Psoas muscle (tissue), 8 donors: ENCODE measurements around the gene CGAS. TPM values are rescaled to one million over a fixed set of nuclear protein-coding genes. Genes with fewer than 3 reads are reported as not detected.

Source experiments
- ATAC-seq, 4 donors: fragments of 200-7000 bp; cut with Tn5 transposase; one replicate each; pipeline ENCODE4 v1.9.1; 2020; ENCODE audit warnings: moderate library complexity in 3 of 4, mild to moderate bottlenecking in 2 of 4
- DNase-seq, 2 donors: peaks; one replicate each; pipeline ENCODE4 v3.0.0-alpha.2; 2020
- H3K27ac ChIP-seq: fragments of 200-600 bp; one replicate; pipeline ENCODE4 v1.8.0; 2022
- H3K27me3 ChIP-seq, 3 donors: fragments of 200-600 bp in 1 of 3; one replicate each; pipeline versions ENCODE4 v1.6.1 to v1.8.0; 2013 to 2022; ENCODE audit warnings: low read length in 2 of 3, mild to moderate bottlenecking in 2 of 3, moderate library complexity in 1 of 3; ENCODE audit not compliant: insufficient read depth in 3 of 3
- H3K36me3 ChIP-seq, 2 donors: fragments of 200-600 bp in 1 of 2; one replicate each; pipeline versions ENCODE4 v1.6.1 to v1.8.0; 2013 to 2022; ENCODE audit warnings: low read depth in 1 of 2, mild to moderate bottlenecking in 1 of 2, moderate library complexity in 1 of 2; ENCODE audit not compliant: insufficient read depth in 1 of 2
- H3K4me1 ChIP-seq: fragments of 200-600 bp; one replicate; pipeline ENCODE4 v1.8.0; 2022
- H3K4me3 ChIP-seq: fragments of 200-600 bp; one replicate; pipeline ENCODE4 v1.8.0; 2022; ENCODE audit warnings: mild to moderate bottlenecking
- H3K9me3 ChIP-seq: fragments of 200-600 bp; one replicate; pipeline ENCODE4 v1.8.0; 2022
- WGBS, 3 donors: extraction: QIAGEN DNeasy Blood & Tissue Kit; methylation state at CpG; one replicate each; pipeline versions ENCODE4 v1.1.6 to v1.1.7; 2013; 5-methylcytosine and 5-hydroxymethylcytosine counted together
- intact Hi-C, 2 donors: fragments of 100-400 bp; cut with DNase I; formaldehyde crosslinking; loops; one replicate each; pipeline versions ENCODE4 v1.11.0 to v1.14.2; 2022
- polyA plus RNA-seq, 3 donors: library from polyadenylated mRNA; stranded (reverse); fragments of 200-250 nt; gene quantifications; one replicate each; pipeline ENCODE4 v1.2.3, GENCODE V29; 2013
- total RNA-seq, 4 donors: library from RNA; stranded (reverse); fragmentation: NEBNext Ultra II Directional in 2 of 4; extraction: Animal tissue kit (Norgen Biotek cat#: 25700) in 2 of 4; gene quantifications; one replicate each; pipeline versions ENCODE4 v1.2.1 to v1.2.4, GENCODE V29; 2021 to 2023
- TF ChIP-seq, protein P1 (sequence below): fragments of 200-600 bp; IDR thresholded peaks from one replicate; pipeline ENCODE4 v1.8.0; 2022; ENCODE audit warnings: antibody characterized with exemption
- donor health status: healthy with polysubstance abuse.
- donor health status: DM: no; HTN: no; CAD: no; lungs with moderate emphysema.
- donor health status: Bipolar disorder and iron deficiency.
- donor health status: healthy.
- donor health status: DM: yes; HTN: yes; CAD: no.
- donor health status: DM: no; HTN: no; CAD: no.
- donor health status: DM: no; HTN: no; CAD: no.
- donor health status: DM: yes; HTN: yes; CAD: no.

Gene CGAS
- total and polyA plus RNA-seq, 7 donors, result 0.27 to 1.1 (median 0.44) TPM

DNA sequence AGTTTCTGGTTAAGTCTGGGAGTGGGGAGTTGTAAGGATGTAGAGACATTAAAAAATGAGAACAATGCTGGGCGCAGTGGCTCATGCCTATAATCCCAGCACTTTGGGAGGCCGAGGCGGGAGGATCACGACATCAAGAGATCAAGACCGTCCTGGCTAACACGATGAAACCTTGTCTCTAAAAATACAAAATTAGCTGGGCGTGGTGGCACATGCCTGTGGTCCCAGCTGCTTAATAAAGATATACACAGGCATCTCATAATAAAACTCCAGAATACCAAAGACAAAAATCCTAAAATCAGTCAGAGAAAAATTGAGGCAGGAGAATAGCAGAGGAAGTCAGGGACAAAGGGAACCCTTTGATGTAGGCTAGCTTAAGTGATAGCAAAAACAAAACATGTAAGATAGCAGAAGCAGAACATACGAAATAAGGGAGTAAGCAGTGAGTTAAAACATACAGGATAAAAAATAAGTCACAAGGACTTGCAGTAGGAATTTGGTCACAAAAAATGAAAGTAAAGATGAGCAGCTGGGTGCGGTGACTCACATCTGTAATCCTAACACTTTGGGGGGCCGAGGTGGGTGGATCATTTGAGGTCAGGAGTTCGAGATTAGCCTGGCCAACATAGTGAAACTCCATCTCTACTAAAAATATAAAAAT lies 33.9 kb downstream of the CGAS start:
- H3K4me1 ChIP-seq, result no peaks in the 10 kb centered on the region
- H3K36me3 ChIP-seq, result no peaks in the 10 kb centered on the region
- intact Hi-C loops, result no loop called here
- TF ChIP-seq, protein P1, sequence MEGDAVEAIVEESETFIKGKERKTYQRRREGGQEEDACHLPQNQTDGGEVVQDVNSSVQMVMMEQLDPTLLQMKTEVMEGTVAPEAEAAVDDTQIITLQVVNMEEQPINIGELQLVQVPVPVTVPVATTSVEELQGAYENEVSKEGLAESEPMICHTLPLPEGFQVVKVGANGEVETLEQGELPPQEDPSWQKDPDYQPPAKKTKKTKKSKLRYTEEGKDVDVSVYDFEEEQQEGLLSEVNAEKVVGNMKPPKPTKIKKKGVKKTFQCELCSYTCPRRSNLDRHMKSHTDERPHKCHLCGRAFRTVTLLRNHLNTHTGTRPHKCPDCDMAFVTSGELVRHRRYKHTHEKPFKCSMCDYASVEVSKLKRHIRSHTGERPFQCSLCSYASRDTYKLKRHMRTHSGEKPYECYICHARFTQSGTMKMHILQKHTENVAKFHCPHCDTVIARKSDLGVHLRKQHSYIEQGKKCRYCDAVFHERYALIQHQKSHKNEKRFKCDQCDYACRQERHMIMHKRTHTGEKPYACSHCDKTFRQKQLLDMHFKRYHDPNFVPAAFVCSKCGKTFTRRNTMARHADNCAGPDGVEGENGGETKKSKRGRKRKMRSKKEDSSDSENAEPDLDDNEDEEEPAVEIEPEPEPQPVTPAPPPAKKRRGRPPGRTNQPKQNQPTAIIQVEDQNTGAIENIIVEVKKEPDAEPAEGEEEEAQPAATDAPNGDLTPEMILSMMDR, result no peak
- no peaks in the 10 kb centered on the region for H3K27me3 ChIP-seq
- H3K4me3 ChIP-seq, result no peak overlapping the region
- no peak for DNase-seq
- 70 to 86% (median 75%) methylated on average over 11 of the region's 11 CpGs for WGBS, 3 donors
- no peak overlapping the region for H3K27ac ChIP-seq
- H3K9me3 ChIP-seq, result no peaks in the 10 kb centered on the region
- no peak for ATAC-seq

DNA sequence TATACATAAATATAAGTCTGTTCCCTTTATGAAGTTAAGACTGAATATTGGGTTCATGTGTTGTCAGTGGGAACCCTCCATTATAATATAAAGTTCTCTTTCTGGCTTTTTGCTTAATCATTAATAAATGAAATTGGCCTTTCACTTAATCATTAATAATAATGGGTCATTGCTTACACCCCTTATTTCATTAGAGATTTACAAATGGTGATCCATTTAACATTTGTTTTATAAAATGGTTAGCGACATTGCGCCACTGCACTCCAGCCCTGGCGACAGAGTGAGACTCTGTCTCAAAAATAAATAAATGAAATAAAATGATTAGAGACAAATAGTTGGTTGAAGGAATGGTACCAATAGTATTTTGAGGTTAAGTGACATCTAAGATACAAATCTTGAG lies 39.0 kb downstream of the CGAS start:
- TF ChIP-seq, protein P1, result no peak
- 96 to 99% (median 97%) methylated on average over 3 of the region's 3 CpGs for whole genome bisulfite sequencing, 3 donors
- intact Hi-C loops, result no loop called here
- no peaks in the 10 kb centered on the region for H3K36me3 ChIP-seq
- H3K9me3 ChIP-seq, result no peaks in the 10 kb centered on the region
- no peak overlapping the region for H3K4me3 ChIP-seq
- H3K4me1 ChIP-seq, result no peaks in the 10 kb centered on the region
- no peaks in the 10 kb centered on the region for H3K27me3 ChIP-seq
- ATAC-seq (no peak), DNase-seq (no peak)
- H3K27ac ChIP-seq, result no peak overlapping the region

GRCh38 chr6:73409395-73409794 lies 42.7 kb downstream of the CGAS start:
- no peak overlapping the region for H3K4me3 ChIP-seq
- no peak for ATAC-seq
- H3K36me3 ChIP-seq, result no peaks in the 10 kb centered on the region
- no peak overlapping the region for H3K27ac ChIP-seq
- no peaks in the 10 kb centered on the region for H3K4me1 ChIP-seq
- H3K27me3 ChIP-seq, result no peaks in the 10 kb centered on the region
- no peaks in the 10 kb centered on the region for H3K9me3 ChIP-seq
- no peak for DNase-seq
- 97 to 100% (median 100%) methylated on average over 1 of the region's 1 CpG for WGBS, 3 donors
- TF ChIP-seq, protein P1, result no peak
- intact Hi-C loops, result no loop called here

- DNase-seq (no peak), ATAC-seq (no peak)
- H3K27ac ChIP-seq, result no peak overlapping the region
- no peaks in the 10 kb centered on the region for H3K4me1 ChIP-seq
- intact Hi-C loops, result no loop called here
- H3K27me3 ChIP-seq, result no peaks in the 10 kb centered on the region
- TF ChIP-seq, protein P1, result no peak
- H3K9me3 ChIP-seq, result no peaks in the 10 kb centered on the region
- H3K4me3 ChIP-seq, result no peak overlapping the region
- no peaks in the 10 kb centered on the region for H3K36me3 ChIP-seq
Observed at GRCh38 chr6:73400656-73401055, 51.4 kb downstream of the CGAS start.

DNA sequence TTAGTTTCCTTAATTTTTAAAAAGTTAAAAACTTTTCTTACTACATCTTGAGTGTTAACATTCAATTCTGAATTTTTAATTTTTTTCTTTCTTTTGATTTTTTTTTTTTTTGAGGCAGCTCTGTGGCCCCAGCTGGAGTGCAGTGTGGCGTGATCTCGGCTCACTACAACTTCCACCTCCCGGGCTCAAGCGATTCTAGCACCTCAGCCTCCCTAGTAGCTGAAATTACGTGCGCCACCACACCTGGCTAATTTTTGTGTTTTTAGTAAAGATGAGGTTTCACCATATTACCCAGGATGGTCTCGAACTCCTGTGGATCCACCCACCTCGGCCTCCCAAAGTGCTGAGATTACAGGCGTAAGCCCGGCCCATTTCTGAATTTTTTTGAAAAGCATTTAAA lies 56.2 kb downstream of the CGAS start:
- H3K27ac ChIP-seq, result no peak overlapping the region

More for the DNA sequence above, 56.2 kb downstream of the CGAS start:
- Histone ChIP-seq H3K4me3 (no peak overlapping the region), H3K4me1 (no peaks in the 10 kb centered on the region), H3K9me3 (no peaks in the 10 kb centered on the region), H3K36me3 (no peaks in the 10 kb centered on the region), H3K27me3 (no peaks in the 10 kb centered on the region)
- ATAC-seq, result no peak
- intact Hi-C loops, result no loop called here
- TF ChIP-seq, protein P1, result no peak
- no peak for DNase-seq
- 95 to 96% (median 95%) methylated on average over 10 of the region's 10 CpGs for WGBS, 3 donors
